Measurements from ENCODE around the gene IMMP2L.

The IMMP2L gene

DNA sequence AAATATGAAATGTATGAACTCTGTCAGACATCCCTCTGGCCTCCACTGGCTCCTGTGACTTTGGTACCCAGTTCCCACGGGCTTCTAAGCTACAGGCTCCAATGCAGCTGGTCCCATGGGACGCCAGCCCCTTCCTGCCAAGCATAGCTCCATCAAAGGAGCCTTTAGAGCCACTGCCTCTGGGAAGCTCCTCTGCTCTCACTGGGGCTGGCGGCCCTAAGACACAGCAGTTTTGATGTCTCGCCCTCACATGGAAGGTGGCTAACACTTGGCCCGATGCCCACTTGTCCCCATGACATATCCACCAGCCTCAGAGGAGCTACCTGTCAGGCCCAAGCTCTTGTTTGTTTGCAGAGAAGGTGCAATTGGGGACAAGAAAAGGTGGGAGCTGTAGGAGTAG lies 925.0 kb downstream of the IMMP2L start:
- no peak overlapping the region for H3K27ac ChIP-seq
- TF ChIP-seq, protein P1, sequence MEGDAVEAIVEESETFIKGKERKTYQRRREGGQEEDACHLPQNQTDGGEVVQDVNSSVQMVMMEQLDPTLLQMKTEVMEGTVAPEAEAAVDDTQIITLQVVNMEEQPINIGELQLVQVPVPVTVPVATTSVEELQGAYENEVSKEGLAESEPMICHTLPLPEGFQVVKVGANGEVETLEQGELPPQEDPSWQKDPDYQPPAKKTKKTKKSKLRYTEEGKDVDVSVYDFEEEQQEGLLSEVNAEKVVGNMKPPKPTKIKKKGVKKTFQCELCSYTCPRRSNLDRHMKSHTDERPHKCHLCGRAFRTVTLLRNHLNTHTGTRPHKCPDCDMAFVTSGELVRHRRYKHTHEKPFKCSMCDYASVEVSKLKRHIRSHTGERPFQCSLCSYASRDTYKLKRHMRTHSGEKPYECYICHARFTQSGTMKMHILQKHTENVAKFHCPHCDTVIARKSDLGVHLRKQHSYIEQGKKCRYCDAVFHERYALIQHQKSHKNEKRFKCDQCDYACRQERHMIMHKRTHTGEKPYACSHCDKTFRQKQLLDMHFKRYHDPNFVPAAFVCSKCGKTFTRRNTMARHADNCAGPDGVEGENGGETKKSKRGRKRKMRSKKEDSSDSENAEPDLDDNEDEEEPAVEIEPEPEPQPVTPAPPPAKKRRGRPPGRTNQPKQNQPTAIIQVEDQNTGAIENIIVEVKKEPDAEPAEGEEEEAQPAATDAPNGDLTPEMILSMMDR (conservative IDR thresholded peaks at IDR 0.05): no peak

DNA sequence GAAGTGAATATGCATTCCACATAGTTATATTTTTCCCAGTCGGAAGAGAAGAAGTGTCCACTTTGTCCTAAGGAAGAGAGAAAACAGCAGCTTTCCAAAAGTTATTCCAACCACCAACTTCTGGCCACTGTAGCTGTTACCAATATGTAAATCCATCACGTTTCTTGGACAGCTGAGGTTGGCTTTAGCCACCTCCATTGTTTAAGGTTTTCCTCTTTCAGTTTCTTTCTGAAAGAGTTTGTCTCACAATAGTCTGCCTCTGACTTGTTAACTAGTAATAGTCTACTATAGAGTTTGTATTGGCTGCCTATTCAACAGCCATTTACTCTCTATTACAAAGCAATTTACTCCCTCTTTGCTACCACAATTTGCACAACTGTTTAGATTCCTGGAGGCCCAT lies 929.0 kb downstream of the IMMP2L start:
- TF ChIP-seq, protein P1 (conservative IDR thresholded peaks at IDR 0.05): no peak
- no peak overlapping the region for H3K27ac ChIP-seq

DNA sequence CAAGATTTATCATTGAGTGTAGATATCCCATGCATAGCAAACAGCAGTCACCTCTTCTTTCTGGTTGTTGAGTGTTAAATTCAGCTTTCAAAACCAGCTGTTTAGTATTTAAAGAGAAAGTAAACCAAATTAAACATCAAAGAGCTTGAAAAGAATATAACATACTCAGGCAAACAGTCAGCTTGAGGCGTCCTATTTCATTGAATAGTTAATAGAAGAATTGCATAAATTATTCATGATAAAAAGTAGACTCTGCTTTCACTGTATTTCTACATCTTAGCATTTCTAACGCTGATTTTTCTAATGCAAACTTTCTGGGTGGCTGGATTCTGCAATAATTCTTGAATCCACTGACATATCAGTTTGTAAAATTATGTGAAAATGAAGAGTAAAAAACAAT lies 935.9 kb downstream of the IMMP2L start:
- no peak overlapping the region for H3K27ac ChIP-seq
- TF ChIP-seq, protein P1 (conservative IDR thresholded peaks at IDR 0.05): no peak

DNA sequence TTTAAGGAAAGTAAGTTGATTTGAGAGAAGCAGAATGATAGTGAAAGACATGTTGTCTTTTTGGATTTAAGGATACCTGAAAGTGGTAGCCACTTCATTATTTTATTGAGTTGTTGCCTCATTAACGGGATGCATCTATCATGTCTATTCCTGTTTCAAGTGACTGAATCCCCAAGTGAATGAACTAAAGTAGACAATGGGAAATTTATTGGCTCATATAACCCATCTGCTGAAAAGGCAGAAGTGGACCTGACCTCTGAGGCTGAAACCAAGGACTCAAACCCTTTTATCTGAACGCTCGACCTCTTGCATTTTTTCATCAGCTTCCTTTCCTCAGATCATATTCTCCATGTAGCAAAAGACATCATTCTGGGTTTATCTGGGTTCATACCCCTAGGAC lies 937.0 kb downstream of the IMMP2L start:
- TF ChIP-seq, protein P1 (conservative IDR thresholded peaks at IDR 0.05): no peak

DNA sequence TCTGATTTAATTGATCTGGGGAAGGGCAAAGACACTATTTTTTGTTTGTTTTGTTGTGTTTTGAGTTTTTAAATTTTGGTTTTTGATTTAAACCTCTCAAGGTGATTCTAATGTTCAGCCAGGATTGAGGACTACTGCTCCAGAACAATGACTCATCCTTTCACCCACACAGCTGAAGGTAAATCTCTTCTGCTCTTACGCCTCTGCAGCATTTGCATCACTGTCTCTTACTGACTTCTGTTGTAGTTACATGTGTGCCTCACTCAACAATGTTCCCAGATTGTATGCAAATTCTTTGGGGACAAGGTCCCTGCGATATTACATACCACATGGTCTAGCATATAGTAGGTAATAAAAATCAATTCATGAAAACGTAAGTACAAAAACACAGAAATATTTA lies 938.9 kb downstream of the IMMP2L start:
- no peak overlapping the region for H3K27ac ChIP-seq
- TF ChIP-seq, protein P1 (conservative IDR thresholded peaks at IDR 0.05): no peak

More for the DNA sequence above, 937.0 kb downstream of the IMMP2L start:
- H3K27ac ChIP-seq: no peak overlapping the region

DNA sequence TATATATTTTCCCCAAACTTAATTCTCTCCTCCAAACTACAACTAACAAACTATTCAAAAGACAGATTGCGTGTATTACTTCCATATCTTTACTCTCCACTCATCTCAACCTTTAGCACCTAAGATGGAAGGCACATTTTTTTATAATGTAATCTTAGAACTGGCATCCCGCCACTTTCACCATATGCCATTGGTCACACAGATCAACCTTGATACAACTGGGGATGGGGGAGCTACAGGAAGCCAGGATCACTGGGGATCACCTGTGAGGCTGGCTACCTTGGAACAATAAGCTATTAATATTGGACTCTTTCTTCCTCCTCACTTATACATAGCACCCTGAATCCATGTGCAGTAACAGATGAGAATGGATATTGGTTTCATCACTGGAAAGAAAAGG lies 941.0 kb downstream of the IMMP2L start:
- H3K27ac ChIP-seq: no peak overlapping the region
- TF ChIP-seq, protein P1 (conservative IDR thresholded peaks at IDR 0.05): no peak

DNA sequence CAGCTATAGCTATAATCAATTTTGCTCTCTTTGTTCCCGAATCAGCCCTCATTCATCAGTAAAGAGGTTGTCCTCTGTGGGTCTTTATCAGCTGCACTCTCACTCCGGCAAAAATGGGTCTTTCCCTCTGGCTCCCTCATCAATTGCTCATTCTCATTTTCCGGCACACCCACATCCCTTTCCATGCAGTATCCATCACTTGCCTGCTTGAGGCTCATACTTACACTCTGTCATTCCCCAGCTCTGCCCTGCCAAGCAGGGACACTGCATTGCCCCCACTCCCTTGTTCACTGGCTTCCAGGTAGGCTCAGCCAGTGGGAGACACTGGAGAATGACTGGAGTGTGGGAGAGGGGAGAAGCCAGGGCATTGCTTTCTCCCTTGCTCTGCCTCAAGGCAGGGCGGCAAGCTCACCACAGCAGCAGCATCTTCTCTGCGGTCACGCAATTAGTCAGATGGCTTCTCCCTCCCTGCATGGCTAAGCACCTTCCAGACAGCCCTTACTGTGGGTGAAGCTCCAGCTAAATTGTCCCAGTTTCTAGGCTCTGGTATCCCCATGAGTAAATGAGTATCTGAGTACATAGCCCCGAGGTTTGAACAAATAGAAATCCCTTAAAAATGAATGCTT lies 942.1 kb downstream of the IMMP2L start:
- H3K27ac ChIP-seq: no peak overlapping the region
- TF ChIP-seq, protein P1 (conservative IDR thresholded peaks at IDR 0.05): no peak
